PC-3 (cell line): ENCODE measurements around the gene MDGA2.

Experiments used
- CTCF ChIP-seq: fragments of 300-600 bp; sonication (generic); conservative IDR thresholded peaks from 2 replicates; pipeline ENCODE4 v1.5.1; 2017; ENCODE audit warnings: antibody characterized with exemption, low read depth, mild to moderate bottlenecking, low read length
- EZH2 ChIP-seq: fragments of 300-600 bp; sonication (generic); IDR thresholded peaks from one replicate; pipeline ENCODE4 v1.6.1; 2017; ENCODE audit warnings: antibody characterized with exemption, mild to moderate bottlenecking, low read length; ENCODE audit not compliant: unreplicated experiment

GRCh38 chr14:47596860-47597259 is 78.5 kb downstream of the MDGA2 start:
- TF ChIP-seq CTCF (no peak), EZH2 (no peak)
